Choroid plexus epithelial cell (primary cell): ENCODE results near the gene FAM20C.
"Not testable (repeated sequence)": the region's sequence is repeated elsewhere in the genome, so short reads cannot be mapped to it uniquely, and the experiment has no call there.

ENCODE experiments used
- DNase-seq: peaks from one replicate; pipeline ENCODE4 v3.0.0-alpha.2; 2010; ENCODE audit warnings: low read depth
- H3K4me3 ChIP-seq: 2 replicates; pipeline ENCODE4 v1.5.1; 2011; ENCODE audit warnings: low read depth, mild to moderate bottlenecking, control low read depth, low read length, moderate library complexity
- TF ChIP-seq, protein P1 (sequence below): conservative IDR thresholded peaks from 2 replicates; pipeline ENCODE4 v1.5.1; 2011; ENCODE audit warnings: low read depth, mild to moderate bottlenecking, control low read depth, inconsistent platforms, low read length, moderate library complexity

Gene FAM20C

GRCh38 chr7:236967-237366 lies 44.6 kb downstream of the FAM20C start:
- H3K4me3 ChIP-seq = no peak overlapping the region
- TF ChIP-seq, protein P1, sequence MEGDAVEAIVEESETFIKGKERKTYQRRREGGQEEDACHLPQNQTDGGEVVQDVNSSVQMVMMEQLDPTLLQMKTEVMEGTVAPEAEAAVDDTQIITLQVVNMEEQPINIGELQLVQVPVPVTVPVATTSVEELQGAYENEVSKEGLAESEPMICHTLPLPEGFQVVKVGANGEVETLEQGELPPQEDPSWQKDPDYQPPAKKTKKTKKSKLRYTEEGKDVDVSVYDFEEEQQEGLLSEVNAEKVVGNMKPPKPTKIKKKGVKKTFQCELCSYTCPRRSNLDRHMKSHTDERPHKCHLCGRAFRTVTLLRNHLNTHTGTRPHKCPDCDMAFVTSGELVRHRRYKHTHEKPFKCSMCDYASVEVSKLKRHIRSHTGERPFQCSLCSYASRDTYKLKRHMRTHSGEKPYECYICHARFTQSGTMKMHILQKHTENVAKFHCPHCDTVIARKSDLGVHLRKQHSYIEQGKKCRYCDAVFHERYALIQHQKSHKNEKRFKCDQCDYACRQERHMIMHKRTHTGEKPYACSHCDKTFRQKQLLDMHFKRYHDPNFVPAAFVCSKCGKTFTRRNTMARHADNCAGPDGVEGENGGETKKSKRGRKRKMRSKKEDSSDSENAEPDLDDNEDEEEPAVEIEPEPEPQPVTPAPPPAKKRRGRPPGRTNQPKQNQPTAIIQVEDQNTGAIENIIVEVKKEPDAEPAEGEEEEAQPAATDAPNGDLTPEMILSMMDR = no peak
- no peak for DNase-seq

GRCh38 chr7:237385-237784 lies 45.0 kb downstream of the FAM20C start:
- DNase-seq = no peak
- no peak overlapping the region for H3K4me3 ChIP-seq
- TF ChIP-seq, protein P1 = no peak

DNA sequence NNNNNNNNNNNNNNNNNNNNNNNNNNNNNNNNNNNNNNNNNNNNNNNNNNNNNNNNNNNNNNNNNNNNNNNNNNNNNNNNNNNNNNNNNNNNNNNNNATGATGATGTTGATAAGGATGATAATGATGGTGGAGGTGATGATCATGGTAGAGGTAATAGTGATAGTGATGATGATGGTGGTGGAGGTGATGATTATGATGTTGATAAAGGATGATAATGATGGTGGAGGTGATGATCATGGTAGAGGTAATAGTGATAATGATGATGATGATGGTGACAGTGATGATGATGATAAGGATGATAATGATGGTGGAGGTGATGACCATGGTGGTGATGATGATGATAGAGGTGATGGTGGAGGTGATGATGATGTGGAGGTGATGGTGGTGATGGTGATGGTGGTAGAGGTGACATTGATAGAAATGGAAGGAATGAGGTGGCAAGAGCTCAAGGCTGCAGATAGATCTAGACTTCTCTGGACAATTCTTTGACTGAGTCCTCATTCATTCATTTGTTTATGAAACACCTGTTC lies 47.8 kb downstream of the FAM20C start:
- no peak for DNase-seq
- TF ChIP-seq, protein P1 = no peak
- no peak overlapping the region for H3K4me3 ChIP-seq

DNA sequence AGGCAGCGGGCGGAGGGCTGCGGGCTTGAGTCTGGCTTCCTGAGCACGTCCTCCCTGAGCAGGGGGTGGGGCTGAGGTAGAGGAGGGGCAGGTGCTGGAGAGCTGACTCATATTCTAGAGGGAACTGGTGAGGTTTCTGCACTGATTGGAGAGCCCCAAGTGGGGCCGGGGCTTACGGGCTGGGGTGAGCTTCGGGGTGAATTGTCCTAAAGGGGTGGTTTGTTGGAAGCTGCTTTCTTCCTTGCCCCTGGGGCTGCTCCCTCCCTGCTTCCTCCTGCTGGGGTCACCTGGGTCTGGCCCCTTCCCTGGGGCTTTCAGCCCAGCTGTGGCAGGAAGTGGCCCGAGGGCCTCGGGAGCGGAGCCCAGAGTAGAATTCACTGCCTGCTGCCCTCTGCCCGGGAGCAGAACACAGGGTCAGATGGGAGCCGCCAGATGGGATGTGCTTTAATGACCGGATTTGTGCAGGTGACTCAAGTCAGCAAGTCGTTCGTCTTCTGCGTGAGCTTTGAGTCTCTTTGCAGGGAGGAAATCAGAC lies 48.6 kb downstream of the FAM20C start:
- DNase-seq = no peak
- TF ChIP-seq, protein P1 = no peak
- H3K4me3 ChIP-seq = no peak overlapping the region

DNA sequence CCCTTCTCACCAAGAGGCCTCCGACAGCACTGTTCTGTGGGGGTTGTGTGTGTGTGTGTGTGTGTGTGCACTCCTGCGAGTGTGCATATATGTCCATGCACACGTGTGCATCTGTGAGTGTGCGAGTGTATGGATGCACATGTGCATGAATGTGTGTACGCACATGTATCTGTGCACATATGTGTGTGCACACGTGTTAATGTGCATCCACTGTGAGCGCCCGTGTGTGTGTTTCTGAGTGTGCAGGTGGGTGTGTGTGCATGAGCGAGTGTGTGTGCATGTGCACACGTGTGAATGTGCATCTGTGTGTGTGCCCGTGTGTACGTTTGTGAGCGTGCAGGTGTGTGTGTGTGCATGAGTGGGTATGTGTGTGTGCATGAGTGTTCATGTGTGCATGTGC lies 49.1 kb downstream of the FAM20C start:
- TF ChIP-seq, protein P1 = no peak

DNA sequence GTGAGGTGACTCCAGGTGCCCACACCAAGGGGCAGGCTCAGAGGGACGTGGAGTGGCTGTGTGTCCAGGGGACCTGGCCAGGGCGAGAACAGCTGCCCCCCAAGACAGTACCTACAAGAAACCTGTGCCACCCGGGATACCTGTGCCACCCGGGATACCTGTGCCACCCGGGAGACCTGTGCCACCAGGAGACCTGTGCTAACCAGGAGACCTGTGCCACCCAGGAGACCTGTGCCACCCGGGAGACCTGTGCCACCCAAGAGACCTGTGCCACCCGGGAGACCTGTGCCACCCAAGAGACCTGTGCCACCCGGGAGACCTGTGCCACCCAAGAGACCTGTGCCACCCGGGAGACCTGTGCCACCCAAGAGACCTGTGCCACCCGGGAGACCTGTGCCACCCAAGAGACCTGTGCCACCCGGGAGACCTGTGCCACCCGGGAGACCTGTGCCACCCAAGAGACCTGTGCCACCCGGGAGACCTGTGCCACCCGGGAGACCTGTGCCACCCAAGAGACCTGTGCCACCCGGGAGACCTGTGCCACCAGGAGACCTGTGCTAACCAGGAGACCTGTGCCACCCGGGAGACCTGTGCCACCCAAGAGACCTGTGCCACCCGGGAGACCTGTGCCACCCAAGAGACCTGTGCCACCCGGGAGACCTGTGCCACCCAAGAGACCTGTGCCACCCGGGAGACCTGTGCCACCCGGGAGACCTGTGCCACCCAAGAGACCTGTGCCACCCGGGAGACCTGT lies 50.6 kb downstream of the FAM20C start:
- not testable (repeated sequence) for DNase-seq

More for the DNA sequence above, 49.1 kb downstream of the FAM20C start:
- no peak for DNase-seq
- H3K4me3 ChIP-seq = no peak overlapping the region

DNA sequence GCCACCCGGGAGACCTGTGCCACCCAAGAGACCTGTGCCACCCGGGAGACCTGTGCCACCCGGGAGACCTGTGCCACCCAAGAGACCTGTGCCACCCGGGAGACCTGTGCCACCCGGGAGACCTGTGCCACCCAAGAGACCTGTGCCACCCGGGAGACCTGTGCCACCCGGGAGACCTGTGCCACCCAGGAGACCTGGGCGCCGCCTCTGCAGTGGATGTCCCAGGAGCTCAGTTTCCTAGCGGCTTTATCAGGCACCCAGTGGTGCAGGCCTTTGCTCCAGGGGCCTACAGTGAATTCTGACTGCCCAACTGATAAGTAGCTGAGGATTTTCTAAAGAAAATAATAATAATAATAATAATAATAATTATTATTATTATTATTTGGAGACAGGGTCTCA lies 51.2 kb downstream of the FAM20C start:
- H3K4me3 ChIP-seq, DNase-seq: not testable (repeated sequence)

More for the DNA sequence above, 50.6 kb downstream of the FAM20C start:
- not testable (repeated sequence) for H3K4me3 ChIP-seq

DNA sequence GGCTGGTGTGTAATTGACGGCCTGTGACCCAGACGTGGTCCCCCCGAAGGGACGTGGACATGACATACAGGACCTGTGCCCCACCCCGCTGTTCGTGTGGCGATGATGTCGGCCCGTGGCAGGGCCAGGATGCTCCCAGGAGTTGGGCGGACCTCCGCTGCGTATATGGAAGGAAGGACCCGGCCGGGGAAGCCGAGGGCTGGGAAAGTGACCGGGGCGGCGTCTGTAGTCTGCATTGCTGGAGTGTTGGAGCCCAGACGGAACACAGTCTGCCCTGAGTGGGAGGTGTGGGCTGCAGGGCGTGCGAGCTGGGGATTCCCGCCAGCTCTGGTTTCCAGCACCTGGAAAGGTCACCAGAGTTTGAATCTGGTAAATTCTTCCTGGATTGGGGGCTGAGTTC lies 52.6 kb downstream of the FAM20C start:
- no peak for DNase-seq
- TF ChIP-seq, protein P1 = no peak
- no peak overlapping the region for H3K4me3 ChIP-seq
